Activated T-helper 17 cell treated with anti-CD3 and anti-CD28 coated beads, Interleukin-2, amount 50 U/mL, for 72 hours (primary cell): ENCODE measurements around the gene FGF22. TPM values are rescaled to one million over a fixed set of nuclear protein-coding genes. Genes with fewer than 3 reads are reported as not detected.
A peak's percentile ranks its signal among the peaks of the same experiment; 100 is the strongest.
"Not testable (repeated sequence)": the region's sequence is repeated elsewhere in the genome, so short reads cannot be mapped to it uniquely, and the experiment has no call there.

Experiments used
- ATAC-seq: fragments of 150-1000 bp; cut with Tn5 transposase; replicated peaks from 2 replicates; pipeline ENCODE4 v1.10.0; 2021; ENCODE audit warnings: mild to moderate bottlenecking, moderate library complexity
- H3K27ac Mint-ChIP-seq: one replicate; pipeline ENCODE4 v1.8.0; 2022; ENCODE audit warnings: mixed read lengths
- H3K27me3 Mint-ChIP-seq: one replicate; pipeline ENCODE4 v1.8.0; 2022; ENCODE audit warnings: mixed read lengths
- H3K36me3 Mint-ChIP-seq: one replicate; pipeline ENCODE4 v1.8.0; 2022; ENCODE audit warnings: low read depth, mild to moderate bottlenecking, mixed read lengths
- H3K4me1 Mint-ChIP-seq: one replicate; pipeline ENCODE4 v1.8.0; 2022; ENCODE audit warnings: mixed read lengths
- H3K4me3 Mint-ChIP-seq: one replicate; pipeline ENCODE4 v1.8.0; 2022; ENCODE audit warnings: mild to moderate bottlenecking, mixed read lengths
- H3K9me3 Mint-ChIP-seq: one replicate; pipeline ENCODE4 v1.8.0; 2022; ENCODE audit warnings: mixed read lengths
- total RNA-seq, 2 donors: library from RNA; stranded (reverse); gene quantifications; one replicate each; pipeline ENCODE4 v1.2.3, GENCODE V29; 2022

Gene FGF22
- total RNA-seq, 2 donors from 2014 or later: 1.7 TPM; not detected in 1

DNA sequence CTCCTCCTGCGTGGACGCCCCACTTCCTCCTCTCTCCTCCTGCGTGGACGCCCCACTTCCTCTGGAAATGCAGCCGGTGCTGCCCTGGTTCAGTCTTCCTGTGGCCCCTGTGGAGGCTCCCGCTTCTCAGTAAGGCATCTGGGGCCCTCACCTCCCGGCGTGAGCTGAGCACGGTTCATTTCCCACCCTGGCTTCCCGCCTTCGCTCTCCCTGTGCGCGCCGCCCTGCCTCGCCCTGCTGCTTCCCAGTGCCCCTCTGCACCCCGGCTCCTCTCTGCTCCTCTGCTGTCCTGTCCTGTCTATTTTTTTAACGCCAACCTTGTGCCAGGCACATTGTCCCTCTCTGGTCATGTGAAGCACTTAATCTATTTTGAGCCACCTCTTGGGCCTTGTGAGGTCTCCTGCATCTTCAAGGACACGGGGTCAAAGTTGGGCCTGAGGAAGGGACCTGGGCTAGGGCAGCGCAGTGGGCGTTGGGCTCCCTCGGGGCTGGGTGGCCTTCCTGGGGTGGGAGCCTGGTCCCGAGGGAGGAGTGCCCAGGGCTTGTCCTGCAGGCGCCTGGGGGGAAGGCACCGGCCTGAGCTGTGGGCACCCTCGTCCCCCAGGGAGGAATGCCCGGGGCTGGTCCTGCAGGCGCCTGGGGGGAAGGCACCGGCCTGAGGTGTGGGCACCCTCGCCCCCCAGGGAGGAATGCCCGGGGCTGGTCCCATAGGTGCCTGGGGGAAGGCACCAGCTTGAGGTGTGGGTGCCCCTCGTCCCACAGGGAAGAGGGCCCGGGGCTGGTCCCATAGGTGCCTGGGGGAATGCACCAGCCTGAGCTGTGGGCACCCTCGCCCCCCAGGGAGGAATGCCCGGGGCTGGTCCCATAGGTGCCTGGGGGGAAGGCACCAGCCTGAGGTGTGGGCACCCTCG is 37.0 kb upstream of the FGF22 start:
- H3K9me3 Mint-ChIP-seq: no peaks in the 10 kb centered on the region
- H3K27ac Mint-ChIP-seq: no peak overlapping the region
- no peaks in the 10 kb centered on the region for H3K27me3 Mint-ChIP-seq
- no peaks in the 10 kb centered on the region for H3K36me3 Mint-ChIP-seq
- H3K4me3 Mint-ChIP-seq: no peak overlapping the region
- peaks cover 4% of the 10 kb centered on the region for H3K4me1 Mint-ChIP-seq
- ATAC-seq: no peak

DNA sequence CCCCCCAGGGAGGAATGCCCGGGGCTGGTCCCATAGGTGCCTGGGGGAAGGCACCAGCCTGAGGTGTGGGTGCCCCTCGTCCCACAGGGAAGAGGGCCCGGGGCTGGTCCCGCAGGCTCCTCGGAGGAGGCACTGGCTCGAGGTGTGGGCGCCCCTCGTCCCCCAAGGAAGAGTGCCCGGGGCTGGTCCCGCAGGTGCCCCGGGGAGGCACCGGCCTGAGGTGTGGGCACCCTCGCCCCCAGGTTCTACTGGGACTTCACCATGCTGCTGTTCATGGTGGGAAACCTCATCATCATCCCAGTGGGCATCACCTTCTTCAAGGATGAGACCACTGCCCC is 36.4 kb upstream of the FGF22 start:
- not testable (repeated sequence) for H3K4me1 Mint-ChIP-seq, H3K36me3 Mint-ChIP-seq, H3K9me3 Mint-ChIP-seq, H3K4me3 Mint-ChIP-seq, ATAC-seq, H3K27me3 Mint-ChIP-seq, H3K27ac Mint-ChIP-seq

DNA sequence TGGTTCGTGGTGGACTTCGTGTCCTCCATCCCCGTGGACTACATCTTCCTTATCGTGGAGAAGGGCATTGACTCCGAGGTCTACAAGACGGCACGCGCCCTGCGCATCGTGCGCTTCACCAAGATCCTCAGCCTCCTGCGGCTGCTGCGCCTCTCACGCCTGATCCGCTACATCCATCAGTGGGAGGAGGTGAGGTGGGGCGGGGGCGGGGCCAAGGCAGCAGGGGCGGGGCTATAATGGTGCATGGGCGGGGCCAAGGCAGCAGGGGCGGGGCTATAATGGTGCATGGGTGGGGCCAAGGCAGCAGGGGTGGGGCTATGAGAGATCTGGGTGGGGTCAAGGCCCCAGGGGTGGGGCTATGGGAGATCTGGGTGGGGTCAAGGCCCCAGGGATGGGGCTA is 35.9 kb upstream of the FGF22 start:
- not testable (repeated sequence) for H3K4me3 Mint-ChIP-seq, H3K27ac Mint-ChIP-seq, H3K4me1 Mint-ChIP-seq, H3K36me3 Mint-ChIP-seq, H3K27me3 Mint-ChIP-seq, H3K9me3 Mint-ChIP-seq
- ATAC-seq: peak; percentile 40

DNA sequence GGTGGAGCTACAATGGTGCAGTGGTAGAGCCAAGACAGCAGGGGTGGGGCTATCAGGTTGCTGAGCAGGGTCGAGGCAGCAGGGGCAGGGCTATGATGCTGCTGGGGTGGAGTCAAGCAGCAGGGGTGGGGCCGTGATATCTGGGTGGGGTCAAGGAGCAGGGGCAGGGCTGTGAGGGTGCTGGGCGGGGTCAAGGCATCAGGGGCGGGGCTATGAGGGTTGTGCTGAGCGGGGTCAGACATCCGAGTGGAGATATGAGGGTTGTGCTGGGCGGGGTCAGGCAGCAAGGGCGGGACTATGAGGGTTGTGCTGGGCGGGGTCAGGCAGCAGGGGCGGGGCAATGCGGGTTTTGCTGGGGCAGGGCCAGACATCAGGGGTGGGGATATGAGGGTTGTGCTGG is 35.3 kb upstream of the FGF22 start:
- peak; percentile 68 for ATAC-seq
- H3K4me3 Mint-ChIP-seq: no peak overlapping the region
- no peaks in the 10 kb centered on the region for H3K27me3 Mint-ChIP-seq
- H3K36me3 Mint-ChIP-seq: no peaks in the 10 kb centered on the region
- H3K27ac Mint-ChIP-seq: no peak overlapping the region
- H3K4me1 Mint-ChIP-seq: peaks cover 4% of the 10 kb centered on the region
- no peaks in the 10 kb centered on the region for H3K9me3 Mint-ChIP-seq

DNA sequence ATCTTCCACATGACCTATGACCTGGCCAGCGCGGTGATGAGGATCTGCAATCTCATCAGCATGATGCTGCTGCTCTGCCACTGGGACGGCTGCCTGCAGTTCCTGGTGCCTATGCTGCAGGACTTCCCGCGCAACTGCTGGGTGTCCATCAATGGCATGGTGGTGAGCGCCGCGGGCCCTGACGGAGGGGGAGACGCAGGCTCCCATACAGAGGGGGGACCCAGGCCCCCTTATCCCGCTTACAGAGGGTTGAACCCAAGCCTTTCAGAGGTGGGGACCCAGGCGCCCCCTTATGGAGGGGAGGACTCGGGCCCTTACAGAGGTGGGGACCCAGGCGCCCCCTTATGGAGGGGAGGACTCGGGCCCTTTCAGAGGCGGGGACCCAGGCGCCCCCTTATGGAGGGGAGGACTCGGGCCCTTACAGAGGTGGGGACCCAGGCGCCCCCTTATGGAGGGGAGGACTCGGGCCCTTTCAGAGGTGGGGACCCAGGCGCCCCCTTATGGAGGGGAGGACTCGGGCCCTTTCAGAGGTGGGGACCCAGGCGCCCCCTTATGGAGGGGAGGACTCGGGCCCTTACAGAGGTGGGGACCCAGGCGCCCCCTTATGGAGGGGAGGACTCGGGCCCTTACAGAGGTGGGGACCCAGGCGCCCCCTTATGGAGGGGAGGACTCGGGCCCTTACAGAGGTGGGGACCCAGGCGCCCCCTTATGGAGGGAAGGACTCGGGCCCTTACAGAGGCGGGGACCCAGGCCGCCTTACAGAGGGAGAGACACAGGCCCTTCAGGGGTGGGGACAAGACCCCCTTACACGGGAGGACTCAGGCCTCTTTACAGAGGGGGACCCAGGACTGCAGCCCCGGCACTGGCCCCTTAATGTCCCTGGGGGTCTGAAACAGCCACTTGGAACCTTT is 34.4 kb upstream of the FGF22 start:
- H3K9me3 Mint-ChIP-seq, H3K36me3 Mint-ChIP-seq, H3K4me1 Mint-ChIP-seq, H3K27me3 Mint-ChIP-seq, ATAC-seq, H3K4me3 Mint-ChIP-seq, H3K27ac Mint-ChIP-seq: not testable (repeated sequence)

DNA sequence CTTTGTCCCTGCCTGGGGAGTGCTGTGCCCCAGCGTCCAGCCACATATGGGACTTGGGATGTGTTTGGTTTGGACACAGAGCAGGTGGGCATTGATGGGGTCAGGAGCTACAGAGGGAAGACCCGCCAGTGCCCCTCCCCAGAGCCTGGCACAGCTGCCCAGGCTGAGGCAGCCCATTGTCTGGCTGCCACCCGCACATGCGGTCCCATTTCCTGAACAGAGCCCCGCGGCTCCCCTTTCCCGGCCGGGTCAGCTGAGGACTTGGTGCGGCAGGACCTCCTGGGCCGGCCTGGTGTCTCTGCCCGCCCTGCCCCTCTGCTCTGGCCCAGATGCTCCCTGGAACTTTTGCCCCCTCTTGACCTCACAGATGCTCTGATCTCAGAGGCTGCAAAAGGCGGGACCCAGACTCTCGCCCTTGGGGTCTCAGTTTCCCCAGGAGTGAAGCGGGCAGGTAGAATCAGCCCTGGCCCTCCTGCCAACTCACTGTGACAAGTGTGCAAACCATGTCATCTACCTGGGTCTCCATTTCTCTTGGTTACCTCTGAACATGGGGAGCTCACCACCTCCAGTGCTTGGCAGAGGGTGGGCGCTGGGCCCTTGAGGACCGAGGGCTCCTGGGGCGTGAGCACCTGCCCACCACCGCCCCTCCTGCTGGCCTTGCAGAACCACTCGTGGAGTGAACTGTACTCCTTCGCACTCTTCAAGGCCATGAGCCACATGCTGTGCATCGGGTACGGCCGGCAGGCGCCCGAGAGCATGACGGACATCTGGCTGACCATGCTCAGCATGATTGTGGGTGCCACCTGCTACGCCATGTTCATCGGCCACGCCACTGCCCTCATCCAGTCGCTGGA is 32.2 kb upstream of the FGF22 start:
- ATAC-seq: no peak
- Mint-ChIP-seq H3K27me3 (no peaks in the 10 kb centered on the region), H3K36me3 (no peaks in the 10 kb centered on the region), H3K27ac (no peak overlapping the region), H3K4me3 (no peak overlapping the region), H3K4me1 (peaks cover 7% of the 10 kb centered on the region), H3K9me3 (no peaks in the 10 kb centered on the region)

DNA sequence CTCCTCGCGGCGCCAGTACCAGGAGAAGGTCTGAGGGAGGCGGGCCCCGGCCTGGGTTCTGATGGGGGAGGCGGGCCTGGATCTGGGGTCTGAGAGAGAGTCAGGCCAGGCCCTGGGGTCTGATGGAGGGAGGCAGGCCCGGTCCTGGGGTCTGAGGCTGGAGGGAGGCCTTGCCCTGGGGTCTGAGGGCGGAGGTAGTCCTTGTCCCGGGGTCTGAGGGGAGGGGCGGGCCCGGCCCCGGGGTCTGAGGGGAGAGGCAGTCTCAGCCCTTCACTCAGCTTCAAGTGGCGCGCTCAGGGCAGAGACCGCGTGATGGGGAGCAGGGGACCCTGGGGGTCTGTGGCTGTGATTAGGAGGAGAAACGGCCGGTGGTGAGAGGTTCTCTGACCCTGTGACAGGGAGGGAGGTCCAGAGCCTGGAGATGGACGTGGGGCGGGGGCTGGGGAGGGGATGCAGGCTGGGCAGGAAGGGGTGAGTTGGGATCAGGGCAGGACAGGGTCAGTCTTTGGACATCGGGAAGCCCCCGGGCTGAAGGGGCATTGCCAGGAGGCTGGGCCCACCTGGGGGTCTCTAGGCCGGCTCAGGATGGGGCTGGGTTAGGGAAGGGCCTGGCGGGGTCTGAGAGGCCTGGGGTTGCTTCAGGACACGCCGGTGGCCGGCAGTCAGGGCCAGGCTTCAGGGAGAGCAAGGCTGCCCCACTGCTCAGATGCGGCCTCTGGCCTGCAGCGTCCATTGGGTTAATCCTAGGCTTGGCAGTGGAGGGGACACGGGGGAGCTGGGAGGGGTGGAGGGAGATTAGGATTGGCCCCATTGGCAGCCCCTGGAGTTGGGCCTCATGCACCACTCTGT is 31.3 kb upstream of the FGF22 start:
- H3K27me3 Mint-ChIP-seq: no peaks in the 10 kb centered on the region
- no peak for ATAC-seq
- H3K4me1 Mint-ChIP-seq: peaks cover 5% of the 10 kb centered on the region
- no peak overlapping the region for H3K27ac Mint-ChIP-seq
- no peak overlapping the region for H3K4me3 Mint-ChIP-seq
- no peaks in the 10 kb centered on the region for H3K9me3 Mint-ChIP-seq
- H3K36me3 Mint-ChIP-seq: peaks cover 5% of the 10 kb centered on the region

DNA sequence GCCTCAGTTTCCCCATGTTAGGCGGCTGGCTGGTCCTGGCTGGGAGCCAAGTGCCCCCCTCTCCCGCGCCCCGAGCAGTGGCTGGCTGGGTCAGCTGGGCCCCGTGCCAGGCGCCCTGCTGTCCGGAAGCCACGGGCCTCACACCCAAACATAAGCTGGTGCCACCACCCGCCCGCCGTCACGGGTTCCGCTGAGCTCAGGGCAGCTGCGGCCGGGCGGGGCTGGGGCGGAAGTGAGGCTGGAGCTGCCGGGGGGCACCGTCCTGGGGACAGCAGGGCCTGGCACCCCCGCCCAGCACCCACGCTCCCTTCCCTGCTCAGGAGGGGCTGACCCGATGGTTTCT is 30.7 kb upstream of the FGF22 start:
- H3K27me3 Mint-ChIP-seq: no peaks in the 10 kb centered on the region
- no peak overlapping the region for H3K27ac Mint-ChIP-seq
- peaks cover 5% of the 10 kb centered on the region for H3K4me1 Mint-ChIP-seq
- H3K36me3 Mint-ChIP-seq: peaks cover 5% of the 10 kb centered on the region
- H3K4me3 Mint-ChIP-seq: no peak overlapping the region
- H3K9me3 Mint-ChIP-seq: no peaks in the 10 kb centered on the region
- ATAC-seq: no peak

DNA sequence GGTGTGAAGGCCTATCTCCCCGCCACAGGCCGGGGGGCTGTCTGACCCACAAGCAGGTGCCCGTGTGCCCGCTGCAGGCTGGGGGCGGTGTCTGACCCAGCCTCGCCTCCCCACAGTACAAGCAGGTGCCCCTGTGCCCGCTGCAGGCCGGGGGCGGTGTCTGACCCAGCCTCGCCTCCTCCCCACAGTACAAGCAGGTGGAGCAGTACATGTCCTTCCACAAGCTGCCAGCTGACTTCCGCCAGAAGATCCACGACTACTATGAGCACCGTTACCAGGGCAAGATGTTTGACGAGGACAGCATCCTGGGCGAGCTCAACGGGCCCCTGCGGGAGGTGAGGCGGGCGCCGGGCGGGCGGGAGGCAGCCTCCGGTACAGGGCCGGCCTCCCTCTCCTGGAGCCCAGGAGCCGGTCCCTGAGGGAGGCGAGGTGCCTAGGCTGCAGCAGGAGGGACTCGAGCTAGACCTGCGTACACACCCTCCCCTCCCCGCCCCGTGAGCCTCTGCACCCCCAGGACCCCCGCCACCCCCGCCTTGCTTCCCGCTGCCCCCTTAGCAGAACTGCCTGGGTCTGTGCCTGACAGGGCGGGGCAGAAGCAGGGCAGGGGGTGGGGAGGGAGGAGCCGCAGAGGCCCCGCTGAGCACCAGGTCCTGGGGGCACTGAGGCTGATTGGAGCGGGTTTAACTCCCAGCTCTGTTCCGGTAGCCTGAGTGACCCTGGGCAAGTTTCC is 29.4 kb upstream of the FGF22 start:
- peak; percentile 1 for ATAC-seq
- peaks cover 10% of the 10 kb centered on the region for H3K36me3 Mint-ChIP-seq
- H3K4me1 Mint-ChIP-seq: peaks cover 5% of the 10 kb centered on the region
- peak overlapping the region; percentile 79 for H3K4me3 Mint-ChIP-seq
- no peaks in the 10 kb centered on the region for H3K9me3 Mint-ChIP-seq
- H3K27me3 Mint-ChIP-seq: no peaks in the 10 kb centered on the region
- H3K27ac Mint-ChIP-seq: peak overlapping the region; percentile 88

DNA sequence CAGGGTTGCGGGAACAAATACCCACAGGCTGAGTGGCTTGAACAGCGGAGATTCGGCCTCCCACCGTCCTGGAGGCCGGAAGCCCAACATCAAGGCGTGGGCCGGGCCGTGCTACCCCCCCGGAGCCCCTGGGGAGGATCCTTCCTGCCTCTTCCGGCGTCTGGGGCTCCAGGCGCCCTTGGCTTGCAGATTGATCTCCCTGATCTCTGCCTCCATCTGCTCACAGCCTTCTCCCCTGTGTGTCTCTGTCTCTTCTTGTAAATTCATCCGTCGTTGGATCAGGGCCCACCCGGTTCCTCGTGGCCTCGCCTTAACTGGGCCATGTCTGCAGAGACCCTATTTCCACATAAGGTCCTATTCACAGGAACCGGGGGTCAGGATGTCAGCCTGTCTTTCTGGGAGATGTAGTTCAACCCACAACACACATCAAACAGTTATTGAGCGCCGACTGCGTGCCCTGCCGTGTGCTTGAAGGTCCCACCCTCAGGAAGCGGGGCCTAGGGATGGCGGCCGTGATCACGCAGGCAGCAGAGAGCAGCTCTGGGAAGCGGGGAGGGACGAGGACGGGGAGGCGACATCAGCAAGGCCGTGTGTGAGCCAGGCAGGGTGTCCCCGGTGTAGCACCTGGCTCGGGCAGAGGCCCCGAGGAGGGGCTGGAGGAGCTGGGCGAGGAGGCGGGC is 28.7 kb upstream of the FGF22 start:
- Mint-ChIP-seq H3K27me3 (no peaks in the 10 kb centered on the region), H3K4me1 (peaks cover 5% of the 10 kb centered on the region), H3K36me3 (peaks cover 15% of the 10 kb centered on the region), H3K27ac (peak overlapping the region; percentile 88), H3K4me3 (peak overlapping the region; percentile 79), H3K9me3 (no peaks in the 10 kb centered on the region)
- ATAC-seq: peak; percentile 15

DNA sequence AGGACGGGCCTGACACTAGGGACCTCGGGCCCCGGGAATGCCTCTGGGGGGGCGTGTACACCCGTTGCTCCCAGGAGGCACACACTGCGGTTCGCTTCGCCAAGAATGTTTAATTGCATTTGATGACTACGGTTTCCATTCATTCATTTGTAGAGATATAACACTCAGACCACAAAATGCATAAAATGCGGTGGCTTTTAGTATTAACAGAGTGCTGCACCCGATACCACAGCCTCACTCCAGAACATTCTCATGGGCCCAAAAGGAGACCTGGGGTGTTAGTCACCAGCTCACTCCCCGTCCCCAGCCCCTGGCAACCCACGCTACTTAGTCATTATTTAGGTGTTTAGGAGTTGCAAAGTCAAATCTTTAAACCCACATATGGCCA is 28.2 kb upstream of the FGF22 start:
- peak overlapping the region; percentile 88 for H3K27ac Mint-ChIP-seq
- H3K4me3 Mint-ChIP-seq: peak overlapping the region; percentile 79
- peak; percentile 91 for ATAC-seq
- no peaks in the 10 kb centered on the region for H3K9me3 Mint-ChIP-seq
- H3K4me1 Mint-ChIP-seq: peaks cover 5% of the 10 kb centered on the region
- no peaks in the 10 kb centered on the region for H3K27me3 Mint-ChIP-seq
- peaks cover 15% of the 10 kb centered on the region for H3K36me3 Mint-ChIP-seq

DNA sequence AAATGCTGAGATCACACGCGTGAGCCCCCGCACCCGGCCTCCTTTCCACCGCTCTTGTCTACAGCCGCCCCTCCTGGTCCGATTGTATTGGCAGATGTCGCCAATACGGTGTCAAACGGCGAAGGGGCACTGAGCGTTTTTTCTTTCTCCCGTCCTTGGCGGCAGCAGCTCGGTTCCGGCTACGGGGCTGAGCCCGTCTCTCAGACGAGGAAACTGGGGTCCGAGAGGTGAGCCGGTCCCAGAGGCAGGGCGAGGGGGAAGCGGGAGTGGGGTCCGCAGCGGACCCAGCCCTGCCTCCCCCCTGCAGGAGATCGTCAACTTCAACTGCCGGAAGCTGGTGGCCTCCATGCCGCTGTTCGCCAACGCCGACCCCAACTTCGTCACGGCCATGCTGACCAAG is 26.7 kb upstream of the FGF22 start:
- Mint-ChIP-seq H3K9me3 (no peaks in the 10 kb centered on the region), H3K27ac (no peak overlapping the region), H3K4me1 (peaks cover 5% of the 10 kb centered on the region), H3K4me3 (no peak overlapping the region), H3K36me3 (peaks cover 22% of the 10 kb centered on the region), H3K27me3 (no peaks in the 10 kb centered on the region)
- ATAC-seq: no peak
